Ovary (tissue), 3 donors: ENCODE measurements around the gene TGFB2.

Experiments
- POLR2A ChIP-seq: fragments of 450-650 bp; IDR thresholded peaks from one replicate; pipeline ENCODE4 v1.6.1; 2017; ENCODE audit warnings: antibody characterized with exemption, mild to moderate bottlenecking, moderate library complexity
- TF ChIP-seq, protein P1 (sequence below), 3 donors: fragments of 450-650 bp in 2 of 3; fragments of 200-600 bp in 1 of 3; IDR thresholded peaks; one replicate each; pipeline versions ENCODE4 v1.5.1 to v1.8.0; 2016 to 2022; ENCODE audit warnings: antibody characterized with exemption in 3 of 3, mild to moderate bottlenecking in 1 of 3
- donor health status: DM: no; HTN: no; CAD: no.

DNA sequence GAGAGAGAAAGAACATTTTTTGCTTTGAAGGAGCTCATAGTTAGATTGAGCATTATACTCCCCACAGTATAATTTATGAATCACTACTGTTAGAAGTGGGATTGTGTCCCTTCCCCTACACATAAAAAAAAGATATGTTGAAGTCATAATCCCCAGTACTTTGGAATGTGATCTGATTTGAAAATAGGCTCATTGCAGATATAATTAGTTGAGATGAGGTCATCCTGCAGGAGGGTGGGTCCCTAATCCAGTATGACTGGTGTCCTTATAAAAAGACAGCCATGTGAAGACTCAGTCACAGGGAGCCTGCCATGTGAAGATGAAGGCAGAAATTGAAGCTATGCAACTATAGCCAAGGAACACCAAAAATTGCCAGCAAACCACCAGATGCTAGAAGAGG lies 76.4 kb downstream of the TGFB2 start:
- TF ChIP-seq, protein P1, sequence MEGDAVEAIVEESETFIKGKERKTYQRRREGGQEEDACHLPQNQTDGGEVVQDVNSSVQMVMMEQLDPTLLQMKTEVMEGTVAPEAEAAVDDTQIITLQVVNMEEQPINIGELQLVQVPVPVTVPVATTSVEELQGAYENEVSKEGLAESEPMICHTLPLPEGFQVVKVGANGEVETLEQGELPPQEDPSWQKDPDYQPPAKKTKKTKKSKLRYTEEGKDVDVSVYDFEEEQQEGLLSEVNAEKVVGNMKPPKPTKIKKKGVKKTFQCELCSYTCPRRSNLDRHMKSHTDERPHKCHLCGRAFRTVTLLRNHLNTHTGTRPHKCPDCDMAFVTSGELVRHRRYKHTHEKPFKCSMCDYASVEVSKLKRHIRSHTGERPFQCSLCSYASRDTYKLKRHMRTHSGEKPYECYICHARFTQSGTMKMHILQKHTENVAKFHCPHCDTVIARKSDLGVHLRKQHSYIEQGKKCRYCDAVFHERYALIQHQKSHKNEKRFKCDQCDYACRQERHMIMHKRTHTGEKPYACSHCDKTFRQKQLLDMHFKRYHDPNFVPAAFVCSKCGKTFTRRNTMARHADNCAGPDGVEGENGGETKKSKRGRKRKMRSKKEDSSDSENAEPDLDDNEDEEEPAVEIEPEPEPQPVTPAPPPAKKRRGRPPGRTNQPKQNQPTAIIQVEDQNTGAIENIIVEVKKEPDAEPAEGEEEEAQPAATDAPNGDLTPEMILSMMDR (IDR thresholded peaks at IDR 0.05), result no peak
- TF ChIP-seq POLR2A, result no peak
